Ovary (tissue), 3 donors: ENCODE measurements around the gene TCF7.

Experiments
- CTCF ChIP-seq, 3 donors: fragments of 450-650 bp in 2 of 3; fragments of 200-600 bp in 1 of 3; IDR thresholded peaks; one replicate each; pipeline versions ENCODE4 v1.5.1 to v1.8.0; 2016 to 2022; ENCODE audit warnings: antibody characterized with exemption in 3 of 3, mild to moderate bottlenecking in 1 of 3
- EP300 ChIP-seq: sonication (generic); formaldehyde crosslinking; IDR thresholded peaks from one replicate; pipeline ENCODE4 v1.6.1; 2017; ENCODE audit warnings: antibody characterized with exemption
- donor health status: DM: no; HTN: no; CAD: no.

DNA sequence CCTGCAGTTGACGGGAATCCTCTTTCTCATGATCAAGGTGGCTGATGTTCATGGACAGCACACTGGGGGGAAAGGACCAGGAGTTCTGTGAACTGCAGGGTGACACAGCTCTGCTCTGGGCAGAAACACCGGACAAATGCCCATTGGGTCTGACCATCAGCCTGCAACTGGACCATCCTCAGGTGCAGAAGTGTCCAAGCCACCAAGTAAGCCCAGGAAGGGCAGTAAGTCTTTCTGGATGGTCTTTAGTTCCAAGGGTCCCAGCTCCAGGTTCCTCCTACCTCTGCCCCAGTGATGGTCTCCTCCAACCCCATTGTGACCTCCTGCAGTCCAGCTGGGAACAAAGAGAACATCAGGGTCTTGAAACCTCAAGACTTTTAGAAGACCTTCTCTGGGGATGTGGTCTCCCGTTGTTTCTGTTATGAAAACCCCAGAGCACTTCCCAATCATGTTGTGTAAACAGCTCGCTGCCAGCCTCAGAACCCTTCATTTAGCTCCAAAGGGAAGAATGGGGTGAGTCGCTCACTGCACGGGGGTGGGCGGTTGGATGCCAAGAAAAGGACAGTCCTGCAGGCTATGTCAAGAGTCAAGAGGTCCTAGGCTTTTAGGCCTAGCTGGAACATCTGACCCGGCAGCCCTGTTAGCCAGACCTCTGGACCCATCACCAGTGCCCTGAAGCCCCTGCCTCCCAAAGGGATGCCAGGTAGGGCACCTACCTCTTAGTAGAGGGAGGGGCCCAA lies 41.8 kb upstream of the TCF7 start:
- TF ChIP-seq CTCF (IDR thresholded peaks at IDR 0.05) (no peak), EP300 (no peak)
